Prostate gland (tissue), 2 donors: ENCODE measurements around the gene CALHM3.

Experiments used
- CTCF ChIP-seq, 4 experiments: fragments of 200-600 bp in 2 of 4; fragments of 450-650 bp in 2 of 4; sonication (generic) in 2 of 4; IDR thresholded peaks; 1 replicate in 3 of 4; 2 replicates in 1 of 4; pipeline ENCODE4 v1.5.1; 2016 to 2019; ENCODE audit warnings: antibody characterized with exemption in 4 of 4, mild to moderate bottlenecking in 2 of 4, moderate library complexity in 2 of 4
- POLR2A ChIP-seq: fragments of 450-650 bp; IDR thresholded peaks from one replicate; pipeline ENCODE4 v1.6.1; 2016; ENCODE audit warnings: antibody characterized with exemption, mild to moderate bottlenecking
- POLR2AphosphoS5 ChIP-seq: sonication (generic); formaldehyde crosslinking; IDR thresholded peaks from one replicate; pipeline ENCODE4 v1.6.1; 2017; ENCODE audit warnings: antibody characterized with exemption

DNA sequence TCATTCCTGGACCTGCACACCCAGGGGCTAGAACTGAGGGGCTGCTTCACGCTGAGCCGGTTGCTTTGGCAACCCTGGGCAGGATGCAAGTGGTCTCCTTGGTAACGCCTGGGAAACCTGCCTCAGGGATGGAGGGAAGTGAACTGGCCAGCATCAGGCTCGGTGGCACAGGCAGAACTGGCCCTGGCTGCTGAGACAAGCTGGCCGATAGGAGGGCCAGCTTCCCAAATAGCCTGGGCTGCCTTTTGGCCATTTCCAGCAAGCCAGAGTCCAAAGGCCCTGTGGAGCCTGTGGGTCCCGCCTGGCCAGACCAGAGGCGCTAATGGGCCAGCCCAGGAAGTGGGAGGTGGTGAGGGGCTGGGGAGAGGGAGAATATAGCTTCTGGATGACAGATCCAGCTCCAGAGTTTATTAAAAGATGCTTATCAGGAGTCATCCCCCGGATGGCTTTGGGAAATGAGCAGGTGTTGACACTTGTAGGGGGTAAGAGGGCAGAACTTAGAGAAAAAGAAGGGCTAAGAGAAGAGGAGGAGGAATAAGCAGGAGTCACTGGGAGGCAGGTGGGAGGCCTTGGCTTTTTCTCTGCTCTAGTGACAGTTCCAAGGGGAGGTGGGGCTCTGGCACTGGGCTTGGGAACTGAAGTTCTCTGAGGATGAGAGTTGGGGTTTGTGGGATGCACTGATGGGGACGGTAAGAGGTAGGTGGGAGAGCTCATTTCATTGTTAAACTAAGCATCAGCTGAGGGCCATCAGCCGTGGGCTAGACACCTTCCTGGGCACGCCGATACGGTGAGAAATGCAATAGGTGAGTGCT lies 24.0 kb upstream of the CALHM3 start:
- no peak for TF ChIP-seq CTCF (IDR thresholded peaks at IDR 0.05)
- no peak for TF ChIP-seq POLR2A
- no peak for TF ChIP-seq POLR2AphosphoS5
